HG02642 (cell line): ENCODE results near the gene TAF11L11.
"Not testable (repeated sequence)": the region's sequence is repeated elsewhere in the genome, so short reads cannot be mapped to it uniquely, and the experiment has no call there.

Experiments used
- ATAC-seq: cut with Tn5 transposase; IDR thresholded peaks from one replicate; pipeline ENCODE4 v1.9.1; 2021; ENCODE audit warnings: mild to moderate bottlenecking; ENCODE audit not compliant: unreplicated experiment, poor library complexity

The TAF11L11 gene

DNA sequence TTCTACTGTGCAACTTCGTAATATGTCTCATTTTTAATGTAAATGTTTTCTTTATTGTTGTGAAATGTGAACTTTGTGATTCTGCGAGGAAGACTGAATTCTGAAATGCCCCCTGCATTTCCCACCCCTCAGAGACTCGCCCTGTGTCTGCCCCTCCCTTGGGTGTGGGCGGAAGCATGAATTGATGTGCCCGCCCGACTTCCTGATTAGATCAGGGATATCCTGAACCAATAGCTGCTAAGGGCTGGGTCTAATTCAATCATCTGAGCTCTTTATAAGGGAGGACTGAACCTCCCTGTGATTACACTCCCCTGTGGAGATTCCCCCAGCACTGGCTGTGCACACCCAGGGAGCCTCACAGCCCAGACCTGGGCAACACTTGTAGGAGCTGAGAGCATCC is at the start of gene TAF11L11:
Gene TAF11L11 (plus strand): TSS at position 304 of the 400 bp plus-strand sequence.
- ATAC-seq, result not testable (repeated sequence)

DNA sequence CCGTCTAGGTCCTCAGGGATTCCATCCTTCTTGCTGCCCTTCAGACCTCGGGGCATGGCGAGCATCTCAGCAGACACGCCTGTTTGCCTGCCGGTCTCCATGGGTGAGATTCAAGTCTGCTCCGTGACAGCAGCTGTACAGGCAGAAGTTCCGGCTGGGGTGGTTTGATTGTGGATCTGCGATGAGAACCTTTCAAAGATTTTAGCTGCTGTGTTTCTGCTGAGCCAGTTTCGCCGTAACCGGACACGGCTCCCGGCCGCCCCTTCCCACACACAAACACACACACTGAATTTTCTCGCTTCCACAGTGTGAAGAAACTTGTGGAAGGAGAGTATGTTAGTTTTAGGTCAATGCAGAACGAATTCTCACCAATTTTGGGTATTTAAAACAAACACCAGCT is 18.3 kb upstream of the TAF11L11 start, which contains the start of gene TAF11L7:
Gene TAF11L7 (minus strand): TSS at position 101 of the 400 bp plus-strand sequence.
- not testable (repeated sequence) for ATAC-seq

DNA sequence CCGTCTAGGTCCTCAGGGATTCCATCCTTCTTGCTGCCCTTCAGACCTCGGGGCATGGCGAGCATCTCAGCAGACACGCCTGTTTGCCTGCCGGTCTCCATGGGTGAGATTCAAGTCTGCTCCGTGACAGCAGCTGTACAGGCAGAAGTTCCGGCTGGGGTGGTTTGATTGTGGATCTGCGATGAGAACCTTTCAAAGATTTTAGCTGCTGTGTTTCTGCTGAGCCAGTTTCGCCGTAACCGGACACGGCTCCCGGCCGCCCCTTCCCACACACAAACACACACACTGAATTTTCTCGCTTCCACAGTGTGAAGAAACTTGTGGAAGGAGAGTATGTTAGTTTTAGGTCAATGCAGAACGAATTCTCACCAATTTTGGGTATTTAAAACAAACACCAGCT is 13.1 kb upstream of the TAF11L11 start, which contains the start of gene TAF11L8:
Gene TAF11L8 (minus strand): TSS at position 101 of the 400 bp plus-strand sequence.
- ATAC-seq, result not testable (repeated sequence)

DNA sequence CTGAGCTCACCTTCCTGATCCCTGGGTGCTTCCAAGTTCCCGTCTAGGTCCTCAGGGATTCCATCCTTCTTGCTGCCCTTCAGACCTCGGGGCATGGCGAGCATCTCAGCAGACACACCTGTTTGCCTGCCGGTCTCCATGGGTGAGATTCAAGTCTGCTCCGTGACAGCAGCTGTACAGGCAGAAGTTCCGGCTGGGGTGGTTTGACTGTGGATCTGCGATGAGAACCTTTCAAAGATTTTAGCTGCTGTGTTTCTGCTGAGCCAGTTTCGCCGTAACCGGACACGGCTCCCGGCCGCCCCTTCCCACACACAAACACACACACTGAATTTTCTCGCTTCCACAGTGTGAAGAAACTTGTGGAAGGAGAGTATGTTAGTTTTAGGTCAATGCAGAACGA is 9.7 kb upstream of the TAF11L11 start, which contains the start of gene TAF11L9:
Gene TAF11L9 (minus strand): TSS at position 140 of the 400 bp plus-strand sequence.
- not testable (repeated sequence) for ATAC-seq

DNA sequence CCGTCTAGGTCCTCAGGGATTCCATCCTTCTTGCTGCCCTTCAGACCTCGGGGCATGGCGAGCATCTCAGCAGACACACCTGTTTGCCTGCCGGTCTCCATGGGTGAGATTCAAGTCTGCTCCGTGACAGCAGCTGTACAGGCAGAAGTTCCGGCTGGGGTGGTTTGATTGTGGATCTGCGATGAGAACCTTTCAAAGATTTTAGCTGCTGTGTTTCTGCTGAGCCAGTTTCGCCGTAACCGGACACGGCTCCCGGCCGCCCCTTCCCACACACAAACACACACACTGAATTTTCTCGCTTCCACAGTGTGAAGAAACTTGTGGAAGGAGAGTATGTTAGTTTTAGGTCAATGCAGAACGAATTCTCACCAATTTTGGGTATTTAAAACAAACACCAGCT is 6.3 kb upstream of the TAF11L11 start, which contains the start of gene TAF11L10:
Gene TAF11L10 (minus strand): TSS at position 101 of the 400 bp plus-strand sequence.
- ATAC-seq, result not testable (repeated sequence)

DNA sequence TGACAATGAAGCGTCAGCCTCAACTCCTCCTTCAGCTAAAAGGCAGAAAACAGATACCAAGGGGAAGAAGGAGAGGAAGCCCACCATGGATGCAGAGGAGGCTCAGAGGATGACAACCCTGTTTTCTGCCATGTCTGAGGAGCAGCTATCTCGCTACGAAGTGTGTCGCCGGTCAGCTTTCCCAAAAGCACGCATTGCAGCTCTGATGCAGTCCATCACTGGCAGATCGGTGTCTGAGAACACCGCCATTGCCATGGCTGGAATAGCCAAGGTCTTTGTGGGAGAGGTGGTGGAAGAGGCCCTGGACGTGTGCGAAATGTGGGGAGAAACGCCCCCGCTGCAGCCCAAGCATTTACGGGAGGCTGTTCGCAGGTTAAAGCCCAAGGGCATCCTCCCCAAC is 968 bp downstream of the TAF11L11 start:
- ATAC-seq, result no peak

DNA sequence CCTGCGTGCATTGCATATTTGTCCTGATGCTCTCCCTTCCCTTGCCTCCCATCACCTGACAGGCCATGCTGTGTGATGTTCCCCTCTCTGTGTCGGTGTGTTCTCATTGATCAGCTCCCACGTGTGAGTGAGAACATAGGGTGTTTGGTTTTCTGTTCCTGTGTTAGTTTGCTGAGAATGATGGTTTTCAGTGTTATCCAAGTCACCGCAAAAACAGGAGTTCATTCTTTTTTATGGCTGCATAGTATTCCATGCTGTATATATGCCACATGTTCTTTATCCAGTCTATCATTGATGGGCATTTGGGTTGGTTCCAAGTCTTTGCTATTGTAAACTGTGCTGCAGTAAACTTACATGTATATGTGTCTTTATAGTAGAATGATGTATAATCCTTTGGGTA is 3.5 kb downstream of the TAF11L11 start:
- not testable (repeated sequence) for ATAC-seq

DNA sequence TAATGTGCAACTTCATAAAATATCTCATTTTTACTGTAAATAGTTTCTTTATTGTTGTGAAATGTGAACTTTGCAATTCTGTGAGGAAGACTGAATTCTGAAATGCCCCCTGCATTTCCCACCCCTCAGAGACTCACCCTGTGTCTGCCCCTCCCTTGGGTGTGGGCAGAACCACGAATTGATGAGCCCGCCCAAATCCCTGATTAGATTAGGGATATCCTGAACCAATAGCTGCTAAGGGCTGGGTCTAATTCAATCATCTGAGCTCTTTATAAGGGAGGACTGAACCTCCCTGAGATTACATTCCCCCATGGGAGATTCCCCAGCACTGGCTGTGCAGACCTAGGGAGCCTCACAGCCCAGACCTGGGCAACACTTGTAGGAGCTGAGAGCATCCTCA is 6.1 kb downstream of the TAF11L11 start, which contains the start of gene TAF11L12:
Gene TAF11L12 (plus strand): TSS at position 301 of the 400 bp plus-strand sequence.
- ATAC-seq, result not testable (repeated sequence)

DNA sequence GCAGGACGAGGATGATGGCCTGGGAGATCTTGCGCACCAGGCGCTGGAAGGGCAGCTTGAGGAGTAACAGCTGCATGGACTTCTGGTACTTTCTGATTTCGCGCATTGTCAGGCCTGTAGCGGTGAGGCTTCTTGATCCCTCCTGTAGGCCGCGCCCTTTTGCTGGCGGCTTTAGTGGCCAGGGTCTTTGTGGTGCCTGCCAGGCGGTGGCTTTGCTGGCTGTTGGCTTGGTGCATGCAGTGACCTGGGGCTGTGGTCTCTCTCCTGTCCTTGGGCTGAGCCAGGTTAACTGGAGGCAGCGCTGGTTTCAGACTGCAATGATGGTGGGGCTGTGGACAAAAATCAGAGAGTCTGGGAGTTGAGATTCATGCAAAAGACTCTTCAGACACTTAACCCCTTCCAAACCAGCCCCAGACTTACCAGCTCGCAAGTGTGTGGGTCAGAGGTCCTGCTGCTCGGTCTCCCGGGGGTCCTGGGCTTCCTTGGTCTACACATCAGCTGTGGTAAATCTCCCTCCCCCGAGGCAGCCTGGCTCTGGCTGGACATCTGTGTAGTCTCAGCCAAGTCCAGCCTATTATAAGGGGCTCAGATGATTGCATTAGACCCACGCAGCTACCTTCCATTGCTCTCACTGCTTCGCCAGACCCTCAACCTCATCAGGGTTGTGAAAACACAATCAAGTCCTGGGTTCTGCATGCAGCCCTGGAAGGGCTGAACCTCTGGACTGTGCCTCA is 11.1 kb downstream of the TAF11L11 start:
- no peak for ATAC-seq

DNA sequence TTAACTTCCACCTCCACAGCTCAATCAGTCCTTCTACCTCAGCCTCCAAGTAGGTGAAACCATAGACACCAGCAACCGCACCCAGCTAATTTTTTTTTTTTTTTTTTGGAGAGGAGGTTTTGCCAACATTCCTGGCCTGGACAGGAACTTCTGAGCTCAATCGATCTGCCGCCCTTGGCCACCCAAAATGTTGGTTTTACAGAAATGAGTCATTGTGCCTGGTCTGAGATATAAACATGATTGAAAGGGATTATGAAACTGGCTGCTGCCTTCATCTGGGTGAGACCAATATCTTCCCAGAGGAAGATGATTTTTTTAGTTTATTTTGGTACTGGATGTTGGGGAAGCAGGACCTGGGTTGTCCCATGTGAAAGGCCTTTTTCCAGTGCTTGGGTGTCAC is 15.4 kb downstream of the TAF11L11 start:
- ATAC-seq, result no peak

DNA sequence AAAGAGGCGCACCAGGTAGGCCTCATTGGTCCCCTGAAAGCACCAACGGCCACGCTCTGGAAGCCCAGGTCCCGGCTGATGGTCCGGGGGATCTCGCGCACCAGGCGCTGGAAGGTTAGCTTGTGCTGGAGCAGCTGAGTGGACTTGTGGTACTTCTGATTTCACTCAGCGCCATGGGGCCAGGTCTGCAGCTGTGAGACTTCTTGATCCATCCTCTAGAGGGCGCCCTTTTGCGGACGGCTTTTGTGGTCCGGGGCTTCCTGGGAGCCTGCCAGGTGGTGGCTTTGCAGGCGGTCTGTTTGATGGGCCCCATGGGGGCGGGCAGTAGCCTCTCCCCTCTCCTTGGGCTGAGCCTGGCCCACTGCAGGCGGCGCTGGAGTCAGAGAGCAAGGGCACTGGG is 16.6 kb downstream of the TAF11L11 start:
- no peak for ATAC-seq

DNA sequence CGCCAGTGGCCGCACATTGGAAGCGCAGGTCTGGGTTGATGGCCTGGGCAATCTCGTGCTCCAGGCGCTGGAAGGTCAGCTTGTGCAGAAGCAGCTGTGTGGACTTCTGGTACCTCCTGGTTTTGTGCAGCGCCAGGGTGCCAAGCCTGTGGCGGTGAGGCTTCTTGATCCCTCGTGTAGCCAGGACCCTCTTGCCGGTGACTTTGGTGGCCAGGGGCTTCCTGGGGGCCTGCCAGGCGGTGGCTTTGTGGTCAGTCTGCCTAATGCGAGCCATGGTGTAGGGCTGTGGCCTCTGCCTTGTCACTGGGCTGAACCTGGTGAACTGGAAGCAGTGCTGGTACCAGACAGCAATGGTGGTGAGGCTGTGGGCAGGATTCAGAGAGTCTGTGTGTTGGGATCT is 21.7 kb downstream of the TAF11L11 start:
- no peak for ATAC-seq

DNA sequence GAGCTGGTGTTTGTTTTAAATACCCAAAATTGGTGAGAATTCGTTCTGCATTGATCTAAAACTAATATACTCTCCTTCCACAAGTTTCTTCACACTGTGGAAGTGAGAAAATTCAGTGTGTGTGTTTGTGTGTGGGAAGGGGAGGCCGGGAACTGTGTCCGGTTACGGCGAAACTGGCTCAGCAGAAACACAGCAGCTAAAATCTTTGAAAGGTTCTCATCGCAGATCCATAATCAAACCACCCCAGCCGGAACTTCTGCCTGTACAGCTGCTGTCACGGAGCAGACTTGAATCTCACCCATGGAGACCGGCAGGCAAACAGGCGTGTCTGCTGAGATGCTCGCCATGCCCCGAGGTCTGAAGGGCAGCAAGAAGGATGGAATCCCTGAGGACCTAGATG is 27.8 kb downstream of the TAF11L11 start, which contains the start of gene TAF11L13:
Gene TAF11L13 (plus strand): TSS at position 301 of the 400 bp plus-strand sequence.
- ATAC-seq, result not testable (repeated sequence)

DNA sequence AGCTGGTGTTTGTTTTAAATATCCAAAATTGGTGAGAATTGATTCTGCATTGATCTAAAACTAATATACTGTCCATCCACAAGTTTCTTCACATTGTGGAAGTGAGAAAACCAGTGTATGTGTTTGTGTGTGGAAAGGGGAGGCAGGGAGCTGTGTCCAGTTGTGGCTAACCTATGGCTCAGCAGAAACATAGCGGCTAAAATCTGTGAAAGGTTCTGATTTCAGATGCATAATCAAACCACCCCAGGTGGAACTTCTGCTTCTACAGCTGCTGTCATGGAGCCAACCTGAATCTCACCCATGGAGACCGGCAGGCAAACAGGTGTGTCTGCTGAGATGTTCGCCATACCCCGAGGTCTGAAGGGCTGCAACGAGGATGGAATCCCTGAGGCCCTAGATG is 30.2 kb downstream of the TAF11L11 start, which contains the start of gene TAF11L14:
Gene TAF11L14 (plus strand): TSS at position 301 of the 400 bp plus-strand sequence.
- ATAC-seq, result no peak

DNA sequence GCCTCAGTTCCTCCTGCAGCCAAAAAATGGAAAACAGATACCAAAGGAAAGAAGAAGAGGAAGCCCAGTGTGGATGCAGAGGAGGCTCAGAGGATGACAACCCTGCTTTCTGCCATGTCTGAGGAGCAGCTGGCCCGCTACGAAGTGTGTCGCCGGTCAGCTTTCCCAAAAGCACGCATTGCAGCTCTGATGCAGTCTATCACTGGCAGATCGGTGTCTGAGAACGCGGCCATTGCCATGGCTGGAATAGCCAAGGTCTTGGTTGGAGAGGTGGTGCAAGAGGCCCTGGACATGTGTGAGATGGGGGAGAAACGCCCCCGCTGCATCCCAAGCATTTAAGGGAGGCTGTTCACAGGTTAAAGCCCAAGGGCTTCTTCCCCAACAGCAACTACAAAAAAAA is 45.2 kb downstream of the TAF11L11 start:
- ATAC-seq, result not testable (repeated sequence)

DNA sequence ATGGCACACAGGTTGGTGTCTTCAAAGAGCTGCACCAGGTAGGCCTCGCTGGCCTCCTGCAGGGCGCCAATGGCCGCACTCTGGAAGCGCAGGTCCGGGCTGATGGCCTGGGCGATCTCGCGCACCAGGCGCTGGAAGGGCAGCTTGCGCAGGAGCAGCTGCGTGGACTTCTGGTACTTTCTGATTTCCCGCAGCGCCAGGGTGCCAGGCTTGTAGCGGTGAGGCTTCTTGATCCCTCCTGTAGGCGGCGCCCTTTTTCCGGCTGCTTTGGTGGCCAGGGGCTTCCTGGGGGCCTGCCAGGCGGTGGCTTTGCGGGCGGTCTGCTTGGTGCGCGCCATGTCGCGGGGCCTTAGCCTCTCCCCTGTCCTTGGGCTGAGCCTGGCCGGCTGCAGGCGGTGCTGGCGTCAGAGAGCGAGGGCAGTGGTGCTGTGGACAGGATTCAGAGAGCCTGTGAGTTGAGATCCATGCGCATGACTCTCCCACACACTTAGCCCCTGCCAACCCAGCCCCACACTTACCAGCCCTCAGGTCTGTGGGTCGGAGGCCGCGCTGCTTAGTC is 51.3 kb downstream of the TAF11L11 start:
- ATAC-seq, result not testable (repeated sequence)
